MCF 10A (cell line): ENCODE results near the gene PDE2A. TPM values are rescaled to one million over a fixed set of nuclear protein-coding genes. Genes with fewer than 3 reads are reported as not detected.

Source experiments
- BruUV-seq: library from RNA; stranded (reverse); fragments of 400-500 nt; replicated peaks from 2 replicates; lab custom pipeline; 2021; lab: Mats Ljungman, UMichigan
- CTCF ChIA-PET: fragments of 300-600 bp; sonication (Branson Sonifier 250); formaldehyde crosslinking; extraction: SDS; loops from one replicate; lab custom pipeline; 2021; ENCODE audit warnings: antibody characterized with exemption, inconsistent platforms; lab: Yijun Ruan, JAX
- POLR2A ChIA-PET: fragments of 300-600, 350-650 bp; sonication (Branson Sonifier 250); formaldehyde crosslinking; extraction: SDS; loops from one replicate; lab custom pipeline; 2020; ENCODE audit warnings: antibody characterized with exemption, inconsistent platforms; lab: Yijun Ruan, JAX
- DNase-seq: peaks from one replicate; pipeline ENCODE4 v3.0.0-alpha.2; 2018; ENCODE audit not compliant: unreplicated experiment
- H3K27ac Mint-ChIP-seq: one replicate; pipeline ENCODE4 v1.8.0; 2022; ENCODE audit warnings: mild to moderate bottlenecking, low read depth, mixed read lengths; ENCODE audit not compliant: unreplicated experiment
- H3K27me3 Mint-ChIP-seq: one replicate; pipeline ENCODE4 v1.8.0; 2022; ENCODE audit warnings: mixed read lengths; ENCODE audit not compliant: insufficient read depth, unreplicated experiment
- H3K36me3 Mint-ChIP-seq: one replicate; pipeline ENCODE4 v1.8.0; 2022; ENCODE audit warnings: mild to moderate bottlenecking, moderate library complexity, mixed read lengths; ENCODE audit not compliant: insufficient read depth, unreplicated experiment
- H3K4me1 Mint-ChIP-seq: one replicate; pipeline ENCODE4 v1.8.0; 2022; ENCODE audit warnings: mixed read lengths; ENCODE audit not compliant: insufficient read depth, unreplicated experiment
- H3K4me3 Mint-ChIP-seq: one replicate; pipeline ENCODE4 v1.8.0; 2022; ENCODE audit warnings: mild to moderate bottlenecking, moderate library complexity, mixed read lengths; ENCODE audit not compliant: unreplicated experiment
- H3K9me3 Mint-ChIP-seq: one replicate; pipeline ENCODE4 v1.8.0; 2022; ENCODE audit warnings: mixed read lengths; ENCODE audit not compliant: unreplicated experiment
- intact Hi-C: fragments of 100-400 bp; cut with micrococcal nuclease; formaldehyde crosslinking; loops from 2 replicates; pipeline ENCODE4 v1.14.1; 2022
- total RNA-seq: library from RNA; stranded (reverse); gene quantifications from 2 replicates; pipeline ENCODE4 v1.2.3, GENCODE V29; 2022
- TF ChIP-seq, protein P1 (sequence below): fragments of 200-600 bp; IDR thresholded peaks from one replicate; pipeline ENCODE4 v1.8.0; 2022; ENCODE audit warnings: antibody characterized with exemption, mild to moderate bottlenecking; ENCODE audit not compliant: unreplicated experiment

Gene PDE2A
- total RNA-seq, 1 experiment from 2014 or later: 1.9 TPM

DNA sequence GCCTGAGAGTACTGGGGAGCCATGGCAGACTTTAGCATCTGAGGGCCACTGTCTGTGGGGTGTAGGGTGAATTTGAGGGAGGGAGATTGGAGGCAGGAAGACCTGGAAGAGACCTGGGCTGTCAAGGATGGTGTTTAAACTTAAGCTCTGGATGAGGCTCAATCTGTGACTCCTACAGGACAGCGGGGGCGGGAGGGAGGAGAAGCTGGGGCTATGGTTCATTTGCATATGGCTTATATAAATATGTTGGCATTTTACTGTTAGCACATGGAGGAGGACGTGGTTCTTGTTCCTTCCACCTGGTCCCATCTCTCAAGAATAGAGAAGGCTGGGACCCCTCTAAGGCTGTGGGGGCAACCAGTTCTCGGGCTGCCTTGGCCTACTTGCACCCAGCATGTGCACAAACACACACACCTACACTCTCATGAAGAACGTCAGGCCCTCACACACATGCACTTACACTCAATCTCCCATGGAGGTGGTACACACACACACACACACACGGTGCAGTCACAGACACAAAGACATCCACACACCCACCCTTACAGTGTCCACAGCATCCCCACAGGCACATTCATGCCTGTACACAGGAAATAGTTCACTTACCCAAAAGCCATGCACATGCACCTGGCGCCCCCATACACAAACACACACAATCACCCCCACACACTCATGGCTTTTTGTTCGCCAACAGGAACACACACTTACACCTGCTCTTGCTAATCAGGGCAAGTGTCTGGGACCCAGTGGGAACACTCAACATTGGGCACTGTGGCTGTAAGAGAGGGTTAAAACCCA, 81.3 kb downstream of the PDE2A start:
- intact Hi-C loops: no loop called here
- Mint-ChIP-seq H3K4me3 (no peak overlapping the region), H3K4me1 (no peaks in the 10 kb centered on the region), H3K36me3 (no peaks in the 10 kb centered on the region), H3K27me3 (peaks cover 98% of the 10 kb centered on the region), H3K9me3 (no peaks in the 10 kb centered on the region), H3K27ac (no peak overlapping the region)
- DNase-seq: no peak
- BruUV-seq: no TSS peak
- TF ChIP-seq, protein P1, sequence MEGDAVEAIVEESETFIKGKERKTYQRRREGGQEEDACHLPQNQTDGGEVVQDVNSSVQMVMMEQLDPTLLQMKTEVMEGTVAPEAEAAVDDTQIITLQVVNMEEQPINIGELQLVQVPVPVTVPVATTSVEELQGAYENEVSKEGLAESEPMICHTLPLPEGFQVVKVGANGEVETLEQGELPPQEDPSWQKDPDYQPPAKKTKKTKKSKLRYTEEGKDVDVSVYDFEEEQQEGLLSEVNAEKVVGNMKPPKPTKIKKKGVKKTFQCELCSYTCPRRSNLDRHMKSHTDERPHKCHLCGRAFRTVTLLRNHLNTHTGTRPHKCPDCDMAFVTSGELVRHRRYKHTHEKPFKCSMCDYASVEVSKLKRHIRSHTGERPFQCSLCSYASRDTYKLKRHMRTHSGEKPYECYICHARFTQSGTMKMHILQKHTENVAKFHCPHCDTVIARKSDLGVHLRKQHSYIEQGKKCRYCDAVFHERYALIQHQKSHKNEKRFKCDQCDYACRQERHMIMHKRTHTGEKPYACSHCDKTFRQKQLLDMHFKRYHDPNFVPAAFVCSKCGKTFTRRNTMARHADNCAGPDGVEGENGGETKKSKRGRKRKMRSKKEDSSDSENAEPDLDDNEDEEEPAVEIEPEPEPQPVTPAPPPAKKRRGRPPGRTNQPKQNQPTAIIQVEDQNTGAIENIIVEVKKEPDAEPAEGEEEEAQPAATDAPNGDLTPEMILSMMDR: no peak
- ChIA-PET CTCF (interaction anchor here (0.6 to 2.1 kb wide), 2 partner anchors 51 to 58 kb away, joined by 3 to 7 read pairs; no protein-coding TSS in a partner anchor), POLR2A (interaction anchor here (0.9 kb wide), 1 partner anchor 94 kb away, joined by 3 read pairs; no protein-coding TSS in a partner anchor)

DNA sequence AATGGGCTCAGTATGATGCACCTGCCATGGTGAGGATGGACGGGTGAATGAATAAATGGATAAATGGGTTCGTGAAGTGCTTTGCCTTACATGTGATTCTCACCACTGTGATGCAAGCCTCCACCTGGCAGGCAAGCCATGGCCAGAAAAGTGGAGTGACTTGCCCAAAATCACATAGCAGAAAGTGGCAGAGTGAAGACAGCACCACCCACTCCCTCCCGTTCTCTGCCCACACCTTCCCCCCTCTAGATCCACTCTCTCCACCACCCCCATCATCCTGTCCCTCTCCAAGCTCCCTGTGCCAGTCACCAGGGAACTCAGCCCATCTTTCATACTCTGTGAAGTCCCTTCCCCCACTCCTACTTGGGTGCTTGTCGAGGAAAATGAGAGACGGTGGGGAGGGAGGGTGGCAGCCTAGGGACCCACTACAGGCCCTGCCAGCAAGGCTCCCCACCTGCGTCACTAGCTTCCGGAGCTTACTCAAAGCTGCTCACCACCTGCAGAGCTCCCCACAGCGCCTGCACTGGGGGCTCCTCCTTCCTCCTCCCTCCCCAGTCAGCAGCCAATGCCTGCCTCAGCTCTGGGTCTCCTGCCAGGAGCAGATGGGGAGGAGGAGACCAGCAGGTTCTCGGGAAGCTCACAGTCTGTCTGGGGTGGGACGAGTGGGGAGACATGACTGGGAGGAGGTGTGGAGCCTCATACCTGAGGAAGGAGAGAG, 82.3 kb downstream of the PDE2A start:
- intact Hi-C loops: no loop called here
- H3K27ac Mint-ChIP-seq: no peak overlapping the region
- TF ChIP-seq, protein P1: no peak
- H3K9me3 Mint-ChIP-seq: no peaks in the 10 kb centered on the region
- no peaks in the 10 kb centered on the region for H3K4me1 Mint-ChIP-seq
- ChIA-PET POLR2A (no interaction called here), CTCF (interaction anchor here (0.6 to 2.1 kb wide), 5 partner anchors 19 to 121 kb away, joined by 3 to 7 read pairs (median 3); no protein-coding TSS in a partner anchor)
- no peak overlapping the region for H3K4me3 Mint-ChIP-seq
- no peak for DNase-seq
- BruUV-seq: no TSS peak
- peaks cover 99% of the 10 kb centered on the region for H3K27me3 Mint-ChIP-seq
- no peaks in the 10 kb centered on the region for H3K36me3 Mint-ChIP-seq

DNA sequence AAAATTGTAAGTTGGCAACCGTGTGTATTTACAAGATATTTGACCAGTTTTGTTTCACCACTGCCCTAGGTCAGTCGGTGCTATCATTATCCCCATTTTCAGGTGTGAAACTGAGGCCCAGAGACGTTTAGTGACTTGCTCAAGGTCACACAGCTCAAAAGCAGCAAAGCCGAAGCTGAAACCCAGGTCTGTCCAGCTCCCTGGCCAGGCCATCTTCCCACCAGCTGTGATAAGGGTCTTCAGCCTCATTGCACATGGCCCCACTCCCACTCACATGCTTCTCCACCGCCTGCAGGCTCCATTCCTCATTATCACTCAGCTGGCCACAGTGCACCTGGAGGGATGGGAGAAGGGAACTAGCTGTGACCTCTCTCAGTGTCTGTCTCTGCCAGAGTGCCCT, 83.2 kb downstream of the PDE2A start:
- TF ChIP-seq, protein P1: no peak
- no peak overlapping the region for H3K4me3 Mint-ChIP-seq
- H3K4me1 Mint-ChIP-seq: no peaks in the 10 kb centered on the region
- BruUV-seq: no TSS peak
- CTCF ChIA-PET: interaction anchor here (0.5 to 2.1 kb wide), 4 partner anchors 10 to 52 kb away, joined by 3 to 7 read pairs (median 4); no protein-coding TSS in a partner anchor
- POLR2A ChIA-PET: no interaction called here
- no peak overlapping the region for H3K27ac Mint-ChIP-seq
- no peaks in the 10 kb centered on the region for H3K36me3 Mint-ChIP-seq
- intact Hi-C loops: no loop called here
- no peaks in the 10 kb centered on the region for H3K9me3 Mint-ChIP-seq
- DNase-seq: no peak
- peaks cover 89% of the 10 kb centered on the region for H3K27me3 Mint-ChIP-seq
